Bronchial epithelial cell (primary cell): ENCODE results near the gene LATS2. TPM values are rescaled to one million over a fixed set of nuclear protein-coding genes. Genes with fewer than 3 reads are reported as not detected.

Source experiments
- DNase-seq: peaks from one replicate; pipeline ENCODE4 v3.0.0-alpha.2; 2010; ENCODE audit warnings: low read depth
- FAIRE-seq: peaks from 2 replicates; lab custom pipeline; 2011; peaks lifted over from hg19 to GRCh38; lab: Jason Lieb, UNC
- H3K27me3 ChIP-seq: 2 replicates; pipeline ENCODE4 v1.5.1; 2011; ENCODE audit warnings: low read length; ENCODE audit not compliant: control insufficient read depth, insufficient read depth
- H3K36me3 ChIP-seq: 2 replicates; pipeline ENCODE4 v1.5.1; 2011; ENCODE audit warnings: low read length; ENCODE audit not compliant: control insufficient read depth, insufficient read depth
- H3K4me3 ChIP-seq: 2 replicates; pipeline ENCODE4 v1.5.1; 2011; ENCODE audit warnings: mild to moderate bottlenecking, low read depth, low read length, control low read depth
- total RNA-seq: library from RNA; depleted of rRNA; stranded (reverse); fragments of >200 nt; gene quantifications from 2 replicates; pipeline ENCODE4 v1.2.1, GENCODE V29; 2014
- TF ChIP-seq, protein P1 (sequence below): IDR thresholded peaks from 2 replicates; pipeline ENCODE4 v1.5.1; 2011; ENCODE audit warnings: mild to moderate bottlenecking, moderate library complexity, low read length, control low read depth, inconsistent platforms; ENCODE audit not compliant: insufficient read depth, severe bottlenecking

LATS2 gene
- total RNA-seq, 1 donor from 2014 or later: 5.3 TPM

DNA sequence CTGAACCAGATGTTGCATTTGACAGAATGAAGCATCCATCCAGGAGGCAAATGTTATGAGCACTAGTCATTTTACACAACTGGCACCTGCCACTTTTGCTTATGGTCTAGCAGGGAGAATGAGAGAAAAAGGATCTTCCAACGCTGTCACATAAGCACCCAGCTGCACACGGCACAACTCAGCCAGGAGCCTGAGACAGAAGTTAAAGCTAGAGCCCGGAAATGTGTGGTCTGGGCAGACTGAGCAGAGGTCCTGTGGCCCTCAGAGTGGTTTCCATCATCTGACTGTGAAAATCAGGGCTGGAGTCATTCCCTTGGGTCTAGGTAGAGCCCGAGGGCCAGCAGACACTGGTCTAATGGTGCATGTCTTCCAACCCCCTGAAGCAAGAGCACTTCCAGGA, 80.5 kb downstream of the LATS2 start:
- TF ChIP-seq, protein P1, sequence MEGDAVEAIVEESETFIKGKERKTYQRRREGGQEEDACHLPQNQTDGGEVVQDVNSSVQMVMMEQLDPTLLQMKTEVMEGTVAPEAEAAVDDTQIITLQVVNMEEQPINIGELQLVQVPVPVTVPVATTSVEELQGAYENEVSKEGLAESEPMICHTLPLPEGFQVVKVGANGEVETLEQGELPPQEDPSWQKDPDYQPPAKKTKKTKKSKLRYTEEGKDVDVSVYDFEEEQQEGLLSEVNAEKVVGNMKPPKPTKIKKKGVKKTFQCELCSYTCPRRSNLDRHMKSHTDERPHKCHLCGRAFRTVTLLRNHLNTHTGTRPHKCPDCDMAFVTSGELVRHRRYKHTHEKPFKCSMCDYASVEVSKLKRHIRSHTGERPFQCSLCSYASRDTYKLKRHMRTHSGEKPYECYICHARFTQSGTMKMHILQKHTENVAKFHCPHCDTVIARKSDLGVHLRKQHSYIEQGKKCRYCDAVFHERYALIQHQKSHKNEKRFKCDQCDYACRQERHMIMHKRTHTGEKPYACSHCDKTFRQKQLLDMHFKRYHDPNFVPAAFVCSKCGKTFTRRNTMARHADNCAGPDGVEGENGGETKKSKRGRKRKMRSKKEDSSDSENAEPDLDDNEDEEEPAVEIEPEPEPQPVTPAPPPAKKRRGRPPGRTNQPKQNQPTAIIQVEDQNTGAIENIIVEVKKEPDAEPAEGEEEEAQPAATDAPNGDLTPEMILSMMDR: no peak
- no peak for DNase-seq
- FAIRE-seq: no peak

DNA sequence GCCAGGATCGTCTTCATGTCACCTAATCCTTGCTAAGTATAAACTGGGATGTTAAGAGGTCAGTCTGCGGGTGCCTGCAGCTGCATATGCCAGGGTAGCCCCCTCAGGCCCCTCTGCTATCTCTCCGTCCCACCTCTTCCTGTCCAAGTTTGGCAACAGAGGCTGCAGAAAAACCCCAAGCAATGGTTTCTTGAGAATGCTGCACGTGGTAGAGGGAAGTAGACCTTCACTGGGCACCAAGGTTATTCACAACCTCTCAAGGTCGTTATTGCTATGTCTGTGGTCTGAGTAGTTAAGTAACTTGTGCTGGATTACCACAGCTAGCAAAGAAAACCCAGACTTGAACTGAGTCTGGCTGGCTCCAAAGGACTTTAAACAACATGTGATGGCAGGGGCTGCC, 81.0 kb downstream of the LATS2 start:
- TF ChIP-seq, protein P1: no peak
- no peak for FAIRE-seq
- DNase-seq: no peak

More for the DNA sequence above, 80.5 kb downstream of the LATS2 start:
- Histone ChIP-seq H3K4me3 (no peak overlapping the region), H3K36me3 (peaks cover 23% of the 10 kb centered on the region), H3K27me3 (no peaks in the 10 kb centered on the region)

GRCh38 chr13:20977394-20977793, 84.0 kb downstream of the LATS2 start:
- Histone ChIP-seq H3K36me3 (peaks cover 18% of the 10 kb centered on the region), H3K27me3 (no peaks in the 10 kb centered on the region), H3K4me3 (no peak overlapping the region)
- no peak for DNase-seq
- TF ChIP-seq, protein P1: no peak
- no peak for FAIRE-seq

More for the DNA sequence above, 81.0 kb downstream of the LATS2 start:
- H3K27me3 ChIP-seq: no peaks in the 10 kb centered on the region
- peaks cover 23% of the 10 kb centered on the region for H3K36me3 ChIP-seq
- H3K4me3 ChIP-seq: no peak overlapping the region

GRCh38 chr13:20974981-20975585, 86.3 kb downstream of the LATS2 start:
- no peak for DNase-seq
- H3K4me3 ChIP-seq: no peak overlapping the region
- H3K27me3 ChIP-seq: no peaks in the 10 kb centered on the region
- peaks cover 4% of the 10 kb centered on the region for H3K36me3 ChIP-seq
- TF ChIP-seq, protein P1: no peak
- FAIRE-seq: no peak

DNA sequence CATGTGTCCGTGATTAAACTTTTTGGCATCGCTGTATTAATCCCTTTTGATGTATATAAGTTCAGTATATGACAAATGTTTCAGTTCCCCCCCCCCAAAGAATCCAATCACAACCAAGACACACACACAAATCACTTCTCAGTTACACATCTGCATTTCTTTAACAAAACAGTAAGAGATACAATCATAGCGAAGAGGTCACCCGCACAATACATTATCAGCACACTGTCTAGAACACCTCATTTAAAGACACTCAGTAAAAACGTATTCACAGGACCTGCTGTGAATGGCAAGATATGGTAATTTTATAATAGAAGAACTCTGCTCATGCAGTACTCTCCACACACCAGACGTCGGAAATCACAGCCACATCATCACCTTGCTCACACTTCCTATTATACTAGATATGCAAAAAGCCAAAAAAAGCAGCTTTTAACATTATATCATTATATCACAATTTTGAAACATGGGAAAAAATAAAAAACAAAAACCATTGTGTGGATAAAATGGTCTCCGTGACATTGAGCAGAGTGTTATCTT, 87.4 kb downstream of the LATS2 start:
- DNase-seq: no peak
- H3K4me3 ChIP-seq: no peak overlapping the region
- H3K36me3 ChIP-seq: peaks cover 3% of the 10 kb centered on the region
- TF ChIP-seq, protein P1: no peak
- no peaks in the 10 kb centered on the region for H3K27me3 ChIP-seq
- no peak for FAIRE-seq
